Measurements from ENCODE around the gene ANK3.

The ANK3 gene

GRCh38 chr10:60377042-60377352, 12.7 kb downstream of the ANK3 start:
- in situ Hi-C loops (cut with HindIII; ENCODE audit: low sequenced_read_pairs): no loop called here
- H3K4me3 ChIP-seq (ENCODE audit: low read depth, low read length): no peak overlapping the region
- TF ChIP-seq, protein P1, sequence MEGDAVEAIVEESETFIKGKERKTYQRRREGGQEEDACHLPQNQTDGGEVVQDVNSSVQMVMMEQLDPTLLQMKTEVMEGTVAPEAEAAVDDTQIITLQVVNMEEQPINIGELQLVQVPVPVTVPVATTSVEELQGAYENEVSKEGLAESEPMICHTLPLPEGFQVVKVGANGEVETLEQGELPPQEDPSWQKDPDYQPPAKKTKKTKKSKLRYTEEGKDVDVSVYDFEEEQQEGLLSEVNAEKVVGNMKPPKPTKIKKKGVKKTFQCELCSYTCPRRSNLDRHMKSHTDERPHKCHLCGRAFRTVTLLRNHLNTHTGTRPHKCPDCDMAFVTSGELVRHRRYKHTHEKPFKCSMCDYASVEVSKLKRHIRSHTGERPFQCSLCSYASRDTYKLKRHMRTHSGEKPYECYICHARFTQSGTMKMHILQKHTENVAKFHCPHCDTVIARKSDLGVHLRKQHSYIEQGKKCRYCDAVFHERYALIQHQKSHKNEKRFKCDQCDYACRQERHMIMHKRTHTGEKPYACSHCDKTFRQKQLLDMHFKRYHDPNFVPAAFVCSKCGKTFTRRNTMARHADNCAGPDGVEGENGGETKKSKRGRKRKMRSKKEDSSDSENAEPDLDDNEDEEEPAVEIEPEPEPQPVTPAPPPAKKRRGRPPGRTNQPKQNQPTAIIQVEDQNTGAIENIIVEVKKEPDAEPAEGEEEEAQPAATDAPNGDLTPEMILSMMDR (IDR thresholded peaks at IDR 0.05; ENCODE audit: low read depth, low read length, missing control alignments): no peak

GRCh38 chr10:60376221-60377041, 13.2 kb downstream of the ANK3 start:
- no peak for DNase-seq (ENCODE audit: low read depth)
- TF ChIP-seq, protein P1 (IDR thresholded peaks at IDR 0.05; ENCODE audit: low read depth, low read length, missing control alignments): no peak
- H3K4me3 ChIP-seq (ENCODE audit: low read depth, low read length): no peak overlapping the region
- in situ Hi-C loops (cut with HindIII; ENCODE audit: low sequenced_read_pairs): no loop called here

More at GRCh38 chr10:60377042-60377352, 12.7 kb downstream of the ANK3 start:
- no peak for DNase-seq (ENCODE audit: low read depth)

DNA sequence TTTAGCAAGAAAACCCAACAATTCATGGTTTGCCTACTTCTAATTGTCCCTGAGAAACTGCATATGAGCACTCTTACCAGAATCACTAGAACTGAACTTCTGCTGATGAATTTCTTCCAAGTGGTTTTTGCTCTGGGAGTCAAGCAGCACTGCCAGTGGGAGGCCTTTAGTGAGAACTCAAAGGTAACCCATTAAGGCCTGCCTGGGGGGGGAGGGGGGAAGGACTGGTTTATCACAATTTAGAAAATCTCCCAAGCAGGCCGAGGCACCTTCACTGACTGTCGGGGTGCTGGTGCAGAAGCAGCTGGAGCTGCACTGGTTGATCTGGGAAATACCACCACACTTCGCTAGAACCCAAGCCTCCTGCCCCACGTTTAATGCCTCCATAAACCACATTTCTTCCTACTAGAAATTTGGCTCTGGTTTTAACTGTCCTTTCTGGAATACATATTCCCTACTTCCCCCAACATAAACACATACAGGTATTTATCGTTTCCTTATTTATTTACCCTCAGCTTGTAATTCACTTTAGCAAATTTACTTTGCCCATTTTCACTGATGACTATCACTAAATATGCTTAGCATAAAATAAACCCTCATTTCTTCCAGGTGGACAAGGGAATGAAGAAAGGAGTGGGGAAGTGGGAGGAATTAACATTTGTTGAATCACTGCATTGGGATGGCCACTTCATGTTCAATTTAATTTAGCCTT, 14.2 kb downstream of the ANK3 start:
- in situ Hi-C loops (cut with HindIII; ENCODE audit: low sequenced_read_pairs): no loop called here

GRCh38 chr10:60374836-60375235, 14.8 kb downstream of the ANK3 start:
- TF ChIP-seq, protein P1 (IDR thresholded peaks at IDR 0.05; ENCODE audit: low read depth, low read length, missing control alignments): no peak
- no peak for DNase-seq (ENCODE audit: low read depth)
- in situ Hi-C loops (cut with HindIII; ENCODE audit: low sequenced_read_pairs): no loop called here
- no peak overlapping the region for H3K4me3 ChIP-seq (ENCODE audit: low read depth, low read length)

More for the DNA sequence above, 14.2 kb downstream of the ANK3 start:
- TF ChIP-seq, protein P1 (IDR thresholded peaks at IDR 0.05; ENCODE audit: low read depth, low read length, missing control alignments): no peak
- no peak for DNase-seq (ENCODE audit: low read depth)
- H3K4me3 ChIP-seq (ENCODE audit: low read depth, low read length): no peak overlapping the region

DNA sequence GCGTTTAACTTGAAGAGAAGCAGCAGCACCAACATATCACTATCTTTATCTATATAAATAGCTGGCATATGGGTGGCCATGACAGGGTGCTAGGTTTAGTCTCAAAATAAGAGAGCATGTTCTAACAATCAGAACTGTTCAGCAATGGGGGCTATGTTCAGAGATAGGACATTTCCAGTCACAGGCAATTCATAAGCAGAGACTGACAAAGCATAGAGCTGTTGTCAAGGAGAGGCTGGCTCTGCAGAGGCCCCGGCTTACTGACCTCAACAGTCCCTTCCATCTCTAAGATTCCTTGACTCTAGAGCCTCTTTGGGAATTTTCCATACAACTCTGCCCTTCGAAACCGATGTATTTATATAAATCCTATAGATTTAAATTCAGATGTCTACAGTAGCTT, 17.2 kb downstream of the ANK3 start:
- in situ Hi-C loops (cut with HindIII; ENCODE audit: low sequenced_read_pairs): no loop called here
- DNase-seq (ENCODE audit: low read depth): no peak

GRCh38 chr10:60369547-60369930, 20.1 kb downstream of the ANK3 start:
- no peak overlapping the region for H3K4me3 ChIP-seq (ENCODE audit: low read depth, low read length)
- in situ Hi-C loops (cut with HindIII; ENCODE audit: low sequenced_read_pairs): no loop called here
- DNase-seq (ENCODE audit: low read depth): no peak
- TF ChIP-seq, protein P1 (IDR thresholded peaks at IDR 0.05; ENCODE audit: low read depth, low read length, missing control alignments): no peak

More for the DNA sequence above, 17.2 kb downstream of the ANK3 start:
- no peak overlapping the region for H3K4me3 ChIP-seq (ENCODE audit: low read depth, low read length)
- TF ChIP-seq, protein P1 (IDR thresholded peaks at IDR 0.05; ENCODE audit: low read depth, low read length, missing control alignments): no peak

Measured in astrocyte of the cerebellum (primary cell).